Liver (tissue), 9 donors: ENCODE results near the gene CARD19. TPM values are rescaled to one million over a fixed set of nuclear protein-coding genes. Genes with fewer than 3 reads are reported as not detected.

Experiments
- DNase-seq: peaks from one replicate; pipeline ENCODE4 v3.0.0-alpha.2; 2017; ENCODE audit warnings: low spot score
- H3K27ac ChIP-seq, 2 donors: one replicate each; pipeline ENCODE4 v1.7.0; 2013; ENCODE audit warnings: inconsistent platforms in 2 of 2, low read length in 2 of 2, control low read depth in 1 of 2, low read depth in 1 of 2, mild to moderate bottlenecking in 1 of 2
- H3K27me3 ChIP-seq, 4 donors: one replicate each; pipeline versions ENCODE4 v1.6.1 to v1.7.0; 2013; ENCODE audit warnings: low read length in 3 of 4, inconsistent platforms in 1 of 4, mild to moderate bottlenecking in 1 of 4, moderate library complexity in 1 of 4; ENCODE audit not compliant: control insufficient read depth in 4 of 4, insufficient read depth in 4 of 4
- H3K36me3 ChIP-seq, 4 donors: one replicate each; pipeline versions ENCODE4 v1.6.1 to v1.7.0; 2013; ENCODE audit warnings: low read length in 3 of 4, mild to moderate bottlenecking in 3 of 4, low read depth in 1 of 4, moderate library complexity in 1 of 4; ENCODE audit not compliant: control insufficient read depth in 4 of 4, insufficient read depth in 3 of 4
- H3K4me1 ChIP-seq, 4 donors: one replicate each; pipeline versions ENCODE4 v1.6.1 to v1.7.0; 2013; ENCODE audit warnings: low read length in 3 of 4, mild to moderate bottlenecking in 3 of 4, moderate library complexity in 1 of 4; ENCODE audit not compliant: control insufficient read depth in 4 of 4, insufficient read depth in 4 of 4
- H3K4me3 ChIP-seq, 3 donors: one replicate each; pipeline versions ENCODE4 v1.6.1 to v1.7.0; 2013; ENCODE audit warnings: low read length in 3 of 3, control low read depth in 1 of 3, low read depth in 1 of 3, mild to moderate bottlenecking in 1 of 3
- H3K9ac ChIP-seq, 2 donors: one replicate each; pipeline ENCODE4 v1.7.0; 2013; ENCODE audit warnings: low read length in 2 of 2, mild to moderate bottlenecking in 2 of 2, moderate library complexity in 2 of 2, control low read depth in 1 of 2, low read depth in 1 of 2
- H3K9me3 ChIP-seq, 4 donors: one replicate each; pipeline versions ENCODE4 v1.6.1 to v1.7.0; 2013; ENCODE audit warnings: low read length in 3 of 4; ENCODE audit not compliant: control insufficient read depth in 4 of 4
- EGR1 ChIP-seq, 2 donors: IDR thresholded peaks; 2 replicates each; pipeline ENCODE4 v1.6.1; 2016 to 2018; ENCODE audit warnings: antibody characterized with exemption in 2 of 2, low read depth in 2 of 2
- FOXA2 ChIP-seq: IDR thresholded peaks from 2 replicates; pipeline ENCODE4 v1.6.1; 2016; ENCODE audit warnings: antibody characterized with exemption
- HNF4A ChIP-seq, 2 donors: conservative IDR thresholded peaks; 2 replicates each; pipeline ENCODE4 v1.6.1; 2016; ENCODE audit warnings: antibody characterized with exemption in 2 of 2, mild to moderate bottlenecking in 2 of 2
- HNF4G ChIP-seq: IDR thresholded peaks from 2 replicates; pipeline ENCODE4 v1.6.1; 2016; ENCODE audit warnings: antibody characterized with exemption
- NR2F2 ChIP-seq: IDR thresholded peaks from 2 replicates; pipeline ENCODE4 v1.6.1; 2016; ENCODE audit warnings: antibody characterized with exemption
- RAD21 ChIP-seq, 2 donors: IDR thresholded peaks; 2 replicates each; pipeline ENCODE4 v1.6.1; 2016; ENCODE audit warnings: antibody characterized with exemption in 2 of 2, mild to moderate bottlenecking in 2 of 2
- RXRA ChIP-seq, 2 donors: IDR thresholded peaks; 2 replicates each; pipeline ENCODE4 v1.6.1; 2017 to 2018; ENCODE audit warnings: antibody characterized with exemption in 2 of 2, mild to moderate bottlenecking in 1 of 2
- SP1 ChIP-seq: IDR thresholded peaks from 2 replicates; pipeline ENCODE4 v1.6.1; 2018; ENCODE audit warnings: antibody characterized with exemption, mild to moderate bottlenecking
- TAF1 ChIP-seq: conservative IDR thresholded peaks from 2 replicates; pipeline ENCODE4 v1.6.1; 2016; ENCODE audit warnings: antibody characterized with exemption, mild to moderate bottlenecking
- YY1 ChIP-seq: IDR thresholded peaks from 2 replicates; pipeline ENCODE4 v1.6.1; 2016; ENCODE audit warnings: antibody characterized with exemption, mild to moderate bottlenecking
- WGBS: extraction: QIAGEN DNeasy Blood & Tissue Kit; methylation state at CpG from one replicate; pipeline ENCODE4 v1.1.7; 2013; 5-methylcytosine and 5-hydroxymethylcytosine counted together
- polyA plus RNA-seq, 2 donors: library from polyadenylated mRNA; stranded (reverse) in 1 of 2; unstranded in 1 of 2; fragments of 200-250 nt in 1 of 2; fragments of >200 nt in 1 of 2; fragmentation: Nextera tagmentation in 1 of 2; extraction: Ambion mirVana in 1 of 2; gene quantifications; one replicate each; pipeline versions ENCODE4 v1.2.1 to v1.2.3, GENCODE V29; 2013 to 2015
- total RNA-seq, 2 donors: library from RNA; depleted of rRNA; stranded (reverse); fragments of >200 nt; gene quantifications; one replicate each; pipeline ENCODE4 v1.2.3, GENCODE V29; 2014
- TF ChIP-seq, protein P1 (sequence below): IDR thresholded peaks from 2 replicates; pipeline ENCODE4 v1.6.1; 2016; ENCODE audit warnings: antibody characterized with exemption
- TF ChIP-seq, protein P2 (sequence below): IDR thresholded peaks from 2 replicates; pipeline ENCODE4 v1.6.1; 2016; ENCODE audit warnings: antibody characterized with exemption
- TF ChIP-seq, protein P3 (sequence below): IDR thresholded peaks from 2 replicates; pipeline ENCODE4 v1.6.1; 2016; ENCODE audit warnings: antibody characterized with exemption
- TF ChIP-seq, protein P4 (sequence below): IDR thresholded peaks from 2 replicates; pipeline ENCODE4 v1.6.1; 2016; ENCODE audit warnings: antibody characterized with exemption, mild to moderate bottlenecking
- donor health status: healthy.
- donor health status: healthy.
- donor health status: healthy.
- donor health status: healthy.
- donor health status: healthy.

Gene CARD19
- total and polyA plus RNA-seq, 4 donors = 13.0 to 18.2 (median 16.3) TPM

DNA sequence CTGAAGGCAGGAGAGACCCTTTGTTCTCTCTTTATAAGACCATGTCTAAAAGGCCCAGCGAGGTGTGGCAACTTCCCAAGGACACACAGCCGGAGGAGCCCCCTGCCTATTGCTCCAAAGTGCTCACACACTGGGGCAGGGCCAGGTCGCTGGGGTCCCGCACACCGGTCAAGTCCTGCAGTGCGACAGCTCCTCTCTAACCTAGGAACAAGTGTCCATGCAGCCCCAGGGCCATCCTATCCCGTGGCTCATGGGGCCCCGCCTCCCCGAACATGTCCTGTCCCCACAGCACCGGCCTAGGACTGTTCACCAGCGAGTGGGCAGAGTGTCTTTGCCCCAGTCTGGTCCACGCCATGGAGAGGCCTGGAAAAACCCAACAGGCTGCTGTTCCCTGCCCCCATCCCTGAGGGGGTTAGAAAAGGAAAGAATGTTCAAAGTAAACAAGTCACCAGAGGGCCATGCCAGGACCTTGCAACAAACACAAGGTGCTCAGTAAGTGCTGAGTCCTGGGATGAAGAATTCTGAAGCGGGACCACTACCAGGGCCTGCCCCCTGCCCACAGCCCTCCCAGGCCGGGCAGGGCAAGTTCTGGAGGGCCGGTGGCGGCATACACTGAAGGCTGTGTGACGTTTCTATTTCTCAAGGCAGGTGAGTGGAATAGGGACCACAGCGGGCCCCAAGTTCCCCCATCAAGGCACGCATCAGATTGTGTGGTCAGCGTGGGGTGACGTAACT, 37.1 kb downstream of the CARD19 start (continued):
- TF ChIP-seq, protein P1, sequence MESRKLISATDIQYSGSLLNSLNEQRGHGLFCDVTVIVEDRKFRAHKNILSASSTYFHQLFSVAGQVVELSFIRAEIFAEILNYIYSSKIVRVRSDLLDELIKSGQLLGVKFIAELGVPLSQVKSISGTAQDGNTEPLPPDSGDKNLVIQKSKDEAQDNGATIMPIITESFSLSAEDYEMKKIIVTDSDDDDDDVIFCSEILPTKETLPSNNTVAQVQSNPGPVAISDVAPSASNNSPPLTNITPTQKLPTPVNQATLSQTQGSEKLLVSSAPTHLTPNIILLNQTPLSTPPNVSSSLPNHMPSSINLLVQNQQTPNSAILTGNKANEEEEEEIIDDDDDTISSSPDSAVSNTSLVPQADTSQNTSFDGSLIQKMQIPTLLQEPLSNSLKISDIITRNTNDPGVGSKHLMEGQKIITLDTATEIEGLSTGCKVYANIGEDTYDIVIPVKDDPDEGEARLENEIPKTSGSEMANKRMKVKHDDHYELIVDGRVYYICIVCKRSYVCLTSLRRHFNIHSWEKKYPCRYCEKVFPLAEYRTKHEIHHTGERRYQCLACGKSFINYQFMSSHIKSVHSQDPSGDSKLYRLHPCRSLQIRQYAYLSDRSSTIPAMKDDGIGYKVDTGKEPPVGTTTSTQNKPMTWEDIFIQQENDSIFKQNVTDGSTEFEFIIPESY = no peak
- TF ChIP-seq RAD21 (IDR thresholded peaks at IDR 0.05) (peak in 1 of 2 donors; percentile 14), HNF4A (conservative IDR thresholded peaks at IDR 0.05) (no peak), HNF4G (no peak), FOXA2 (no peak), SP1 (no peak), NR2F2 (no peak), RXRA (IDR thresholded peaks at IDR 0.05) (peak in 1 of 2 donors; percentile 62), YY1 (no peak)
- TF ChIP-seq, protein P2, sequence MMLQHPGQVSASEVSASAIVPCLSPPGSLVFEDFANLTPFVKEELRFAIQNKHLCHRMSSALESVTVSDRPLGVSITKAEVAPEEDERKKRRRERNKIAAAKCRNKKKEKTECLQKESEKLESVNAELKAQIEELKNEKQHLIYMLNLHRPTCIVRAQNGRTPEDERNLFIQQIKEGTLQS = no peak
- TF ChIP-seq, protein P3, sequence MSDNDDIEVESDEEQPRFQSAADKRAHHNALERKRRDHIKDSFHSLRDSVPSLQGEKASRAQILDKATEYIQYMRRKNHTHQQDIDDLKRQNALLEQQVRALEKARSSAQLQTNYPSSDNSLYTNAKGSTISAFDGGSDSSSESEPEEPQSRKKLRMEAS = no peak

DNA sequence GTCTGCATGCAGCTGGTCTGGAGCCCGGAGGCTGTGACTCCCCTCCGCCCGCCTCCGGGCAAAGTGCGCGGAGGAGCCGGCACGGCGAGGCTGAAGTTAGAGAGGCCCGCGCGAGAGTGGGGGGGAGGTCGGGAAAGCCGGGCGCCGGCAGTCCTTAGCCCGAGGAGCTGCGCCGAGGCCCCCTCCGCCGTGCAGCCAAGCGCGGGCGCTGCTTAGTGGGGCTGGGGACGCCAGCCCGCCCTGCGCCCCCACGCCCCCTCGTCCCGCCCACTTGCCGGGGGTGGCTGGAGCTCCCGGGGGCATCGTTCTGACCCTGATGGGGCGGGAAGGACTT, 37.6 kb downstream of the CARD19 start:
- peak overlapping the region; percentile 55 to 76 (median 68) for H3K4me3 ChIP-seq
- peak overlapping the region; percentile 61 to 66 for H3K9ac ChIP-seq
- no peaks in the 10 kb centered on the region for H3K36me3 ChIP-seq
- no peaks in the 10 kb centered on the region for H3K27me3 ChIP-seq
- DNase-seq = peak; percentile 68
- peaks cover 20 to 64% (median 42%) of the 10 kb centered on the region in 4 donors for H3K4me1 ChIP-seq
- peaks cover 0 to 2% (median 0%) of the 10 kb centered on the region in 4 donors for H3K9me3 ChIP-seq
- H3K27ac ChIP-seq = peak overlapping the region; percentile 89 to 95
- under 1% methylated on average over 34 of the region's 34 CpGs for WGBS
- peak; percentile 52 for TF ChIP-seq HNF4G
- TF ChIP-seq EGR1 (IDR thresholded peaks at IDR 0.05; ENCODE audit: low read depth in 2 of 2) = no peak
- TF ChIP-seq, protein P3 = no peak
- peak; percentile 50 for TF ChIP-seq SP1
- TF ChIP-seq YY1 = peak; percentile 30
- TF ChIP-seq HNF4A (conservative IDR thresholded peaks at IDR 0.05) = peak; percentile 66 to 73
- no peak for TF ChIP-seq TAF1
- TF ChIP-seq, protein P4, sequence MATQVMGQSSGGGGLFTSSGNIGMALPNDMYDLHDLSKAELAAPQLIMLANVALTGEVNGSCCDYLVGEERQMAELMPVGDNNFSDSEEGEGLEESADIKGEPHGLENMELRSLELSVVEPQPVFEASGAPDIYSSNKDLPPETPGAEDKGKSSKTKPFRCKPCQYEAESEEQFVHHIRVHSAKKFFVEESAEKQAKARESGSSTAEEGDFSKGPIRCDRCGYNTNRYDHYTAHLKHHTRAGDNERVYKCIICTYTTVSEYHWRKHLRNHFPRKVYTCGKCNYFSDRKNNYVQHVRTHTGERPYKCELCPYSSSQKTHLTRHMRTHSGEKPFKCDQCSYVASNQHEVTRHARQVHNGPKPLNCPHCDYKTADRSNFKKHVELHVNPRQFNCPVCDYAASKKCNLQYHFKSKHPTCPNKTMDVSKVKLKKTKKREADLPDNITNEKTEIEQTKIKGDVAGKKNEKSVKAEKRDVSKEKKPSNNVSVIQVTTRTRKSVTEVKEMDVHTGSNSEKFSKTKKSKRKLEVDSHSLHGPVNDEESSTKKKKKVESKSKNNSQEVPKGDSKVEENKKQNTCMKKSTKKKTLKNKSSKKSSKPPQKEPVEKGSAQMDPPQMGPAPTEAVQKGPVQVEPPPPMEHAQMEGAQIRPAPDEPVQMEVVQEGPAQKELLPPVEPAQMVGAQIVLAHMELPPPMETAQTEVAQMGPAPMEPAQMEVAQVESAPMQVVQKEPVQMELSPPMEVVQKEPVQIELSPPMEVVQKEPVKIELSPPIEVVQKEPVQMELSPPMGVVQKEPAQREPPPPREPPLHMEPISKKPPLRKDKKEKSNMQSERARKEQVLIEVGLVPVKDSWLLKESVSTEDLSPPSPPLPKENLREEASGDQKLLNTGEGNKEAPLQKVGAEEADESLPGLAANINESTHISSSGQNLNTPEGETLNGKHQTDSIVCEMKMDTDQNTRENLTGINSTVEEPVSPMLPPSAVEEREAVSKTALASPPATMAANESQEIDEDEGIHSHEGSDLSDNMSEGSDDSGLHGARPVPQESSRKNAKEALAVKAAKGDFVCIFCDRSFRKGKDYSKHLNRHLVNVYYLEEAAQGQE = no peak
